ENCODE data around the gene RIN2.
"Not testable (repeated sequence)": the region's sequence is repeated elsewhere in the genome, so short reads cannot be mapped to it uniquely, and the experiment has no call there.

Gene RIN2

DNA sequence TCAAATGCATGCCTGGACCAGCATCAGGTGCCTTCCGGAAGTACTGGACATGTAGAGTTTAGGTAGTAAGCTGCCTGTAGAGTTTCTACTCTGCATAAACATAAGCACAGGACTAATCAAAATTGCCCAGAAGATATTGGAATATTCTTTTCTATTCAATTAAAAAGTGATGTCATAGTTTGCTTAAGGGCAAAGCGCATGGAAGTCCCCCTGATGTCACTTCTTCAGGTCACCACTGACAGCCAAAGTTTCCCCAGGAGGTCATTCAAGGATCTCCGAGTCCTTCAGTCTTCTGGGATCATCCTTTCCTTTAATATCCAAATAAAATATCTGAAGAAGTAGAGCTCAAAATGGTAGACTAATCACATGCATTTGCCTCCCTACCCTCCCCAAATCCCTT, 17.5 kb upstream of the RIN2 start:
- DNase-seq (ENCODE audit: low spot score): no peak

GRCh38 chr20:19741924-19742323, 16.1 kb upstream of the RIN2 start:
- DNase-seq (ENCODE audit: low spot score): peak; percentile 46

DNA sequence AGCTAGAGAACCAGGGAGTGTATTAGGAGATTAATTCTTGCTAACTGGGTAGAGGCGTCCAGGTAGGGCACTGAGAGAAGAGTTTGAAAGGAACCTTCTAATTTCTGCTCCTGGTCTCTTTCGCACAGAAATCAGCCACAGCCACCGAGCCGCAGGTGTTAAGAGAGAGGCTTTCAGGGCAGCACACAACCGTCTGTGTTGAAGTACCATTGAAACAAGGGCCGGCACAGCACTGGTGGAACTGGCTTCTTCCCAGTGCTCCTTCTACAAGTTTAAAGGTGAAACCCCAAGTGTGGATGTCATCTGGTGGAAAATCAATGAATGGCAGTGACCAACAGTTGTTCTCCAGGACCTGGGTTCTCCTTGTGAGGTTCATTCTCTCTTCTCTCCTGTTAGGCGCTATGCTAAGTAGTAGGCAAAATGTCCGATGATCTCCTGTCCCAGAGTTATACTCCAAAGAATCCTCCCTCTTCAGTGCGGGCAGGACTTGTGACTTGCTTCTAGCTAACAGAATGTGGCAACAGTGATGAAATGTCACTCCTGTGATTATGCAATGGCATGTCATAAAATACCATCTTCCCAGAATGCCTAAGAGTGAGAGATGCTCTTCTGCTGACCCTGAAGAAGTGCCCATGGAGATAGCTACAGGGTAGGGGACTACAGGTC, 15.0 kb upstream of the RIN2 start:
- no peak for DNase-seq (ENCODE audit: low spot score)

GRCh38 chr20:19743640-19743995, 14.4 kb upstream of the RIN2 start:
- DNase-seq (ENCODE audit: low spot score): no peak

DNA sequence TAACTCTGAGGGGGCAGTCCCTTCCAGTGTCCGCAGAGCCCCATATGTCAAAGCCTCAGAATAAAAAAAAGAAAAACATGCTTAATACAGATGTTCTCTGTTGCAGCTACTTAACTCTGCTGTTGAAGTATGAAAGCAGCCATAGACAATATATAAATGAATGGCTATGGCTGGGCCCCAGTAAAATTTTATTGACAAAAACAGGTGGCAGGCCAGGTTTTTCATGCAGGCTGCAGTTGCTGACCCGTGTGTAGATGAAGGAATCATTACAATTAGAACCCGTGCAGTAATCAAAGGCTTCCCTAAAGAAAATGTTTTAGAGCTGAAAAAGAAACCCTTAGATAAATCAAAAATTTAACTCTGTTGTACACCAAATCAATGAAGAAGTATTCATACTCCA, 13.0 kb upstream of the RIN2 start:
- no peak for DNase-seq (ENCODE audit: low spot score)

DNA sequence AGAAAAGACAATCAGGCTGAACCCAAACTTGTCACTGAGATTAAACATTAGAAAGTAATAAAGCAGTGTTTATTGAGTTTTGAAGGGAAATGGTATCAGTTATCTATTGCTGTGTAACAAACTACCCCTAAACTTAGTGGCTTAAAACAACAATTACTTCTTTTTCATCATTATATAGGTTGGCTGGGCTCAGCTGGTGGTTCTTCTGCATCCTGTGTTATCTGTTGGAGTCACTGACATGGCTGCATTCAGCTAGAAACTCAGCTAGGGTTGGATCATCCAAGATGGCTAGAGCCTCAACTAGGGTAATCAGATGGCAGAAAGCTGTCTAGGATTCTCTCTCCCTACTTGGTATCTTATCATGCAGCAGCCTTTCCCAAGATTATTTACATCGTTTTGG, 12.5 kb upstream of the RIN2 start:
- DNase-seq (ENCODE audit: low spot score): no peak

- no peak for DNase-seq (ENCODE audit: low spot score)
These were observed 11.7 kb upstream of the RIN2 start for GRCh38 chr20:19746396-19746795.

- DNase-seq (ENCODE audit: low spot score): no peak
These were observed 10.2 kb upstream of the RIN2 start for GRCh38 chr20:19747903-19748302.

DNA sequence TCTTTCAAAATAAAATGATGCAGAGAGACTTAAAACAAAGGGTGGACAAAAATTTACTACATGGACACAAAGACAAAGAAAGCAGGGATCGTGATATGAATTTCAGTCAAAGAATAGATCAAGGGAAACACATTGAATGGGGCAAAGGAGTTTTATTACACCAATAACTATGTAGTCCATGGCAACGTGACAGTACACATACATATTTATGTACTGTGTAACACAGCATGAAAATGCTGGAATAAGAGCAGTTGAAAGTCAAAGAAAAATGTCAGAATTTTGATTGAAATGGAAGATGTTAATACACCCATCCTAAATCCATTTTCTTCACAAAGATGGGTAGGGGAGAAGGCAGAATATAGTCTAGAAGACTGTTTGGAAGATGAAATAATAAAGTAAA, 9.4 kb upstream of the RIN2 start:
- no peak for DNase-seq (ENCODE audit: low spot score)

- DNase-seq (ENCODE audit: low spot score): no peak
These were observed 8.4 kb upstream of the RIN2 start for GRCh38 chr20:19749618-19750071.

- no peak for DNase-seq (ENCODE audit: low spot score)
These were observed 7.9 kb upstream of the RIN2 start for GRCh38 chr20:19750101-19750606.

- no peak for DNase-seq (ENCODE audit: low spot score)
These were observed 7.0 kb upstream of the RIN2 start for GRCh38 chr20:19750907-19751636.

DNA sequence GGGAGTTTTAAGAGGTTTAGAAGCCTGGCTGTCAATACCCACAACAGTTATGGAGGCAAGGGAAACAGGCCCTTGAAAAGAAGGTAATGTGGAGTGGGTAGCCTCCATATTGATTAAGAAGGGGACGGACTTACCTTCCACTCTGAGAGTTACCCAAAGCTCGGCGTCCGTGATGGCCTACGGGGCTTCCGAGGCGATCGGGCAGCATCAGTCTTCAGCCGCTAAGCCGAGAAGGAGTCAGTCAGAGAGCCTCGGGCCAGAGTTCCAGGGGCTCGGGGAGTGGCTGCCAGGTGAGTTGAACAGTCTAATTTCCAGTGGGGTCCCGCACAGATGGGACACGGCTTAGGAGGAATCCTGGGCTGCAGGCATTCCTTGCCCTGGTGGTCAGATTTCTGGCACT, 3.9 kb upstream of the RIN2 start:
- DNase-seq (ENCODE audit: low spot score): not testable (repeated sequence)

DNA sequence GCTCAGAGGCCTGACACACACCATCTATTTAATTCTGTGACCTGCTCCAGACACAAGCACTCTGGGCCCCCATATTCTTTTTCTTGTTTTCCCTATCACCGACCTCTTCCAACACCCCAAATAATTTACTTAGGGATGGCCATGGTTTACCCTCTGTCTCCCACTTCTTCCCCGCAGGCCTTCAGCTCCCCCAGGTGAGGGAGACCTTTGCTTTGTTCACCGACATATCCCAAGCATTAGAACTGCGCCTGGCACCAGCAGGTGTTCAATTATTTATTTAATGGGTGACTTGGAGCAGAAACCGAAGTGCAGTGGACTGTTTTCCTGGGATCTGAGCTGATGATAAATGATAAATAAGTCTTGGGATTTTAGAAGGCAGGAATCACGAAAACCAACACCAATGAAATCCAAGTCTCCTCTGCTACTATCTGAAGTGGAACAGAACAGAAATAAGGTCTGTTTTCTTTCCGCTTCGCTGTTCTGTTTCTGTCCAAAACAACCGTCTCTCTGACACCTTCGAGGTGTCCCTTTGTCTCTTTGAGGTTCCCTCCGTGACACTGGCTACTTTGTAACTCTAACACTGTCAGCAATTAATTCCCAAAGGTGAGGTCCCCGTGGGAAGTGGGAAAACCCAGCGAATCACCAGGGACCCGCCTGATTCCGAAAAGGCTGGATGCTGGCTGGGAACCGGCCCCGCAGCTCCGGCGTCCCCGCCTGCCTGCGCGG, 1.1 kb upstream of the RIN2 start:
- no peak for DNase-seq (ENCODE audit: low spot score)

GRCh38 chr20:19757487-19758132, 448 bp upstream of the RIN2 start:
- peak; percentile 97 for DNase-seq (ENCODE audit: low spot score)

DNA sequence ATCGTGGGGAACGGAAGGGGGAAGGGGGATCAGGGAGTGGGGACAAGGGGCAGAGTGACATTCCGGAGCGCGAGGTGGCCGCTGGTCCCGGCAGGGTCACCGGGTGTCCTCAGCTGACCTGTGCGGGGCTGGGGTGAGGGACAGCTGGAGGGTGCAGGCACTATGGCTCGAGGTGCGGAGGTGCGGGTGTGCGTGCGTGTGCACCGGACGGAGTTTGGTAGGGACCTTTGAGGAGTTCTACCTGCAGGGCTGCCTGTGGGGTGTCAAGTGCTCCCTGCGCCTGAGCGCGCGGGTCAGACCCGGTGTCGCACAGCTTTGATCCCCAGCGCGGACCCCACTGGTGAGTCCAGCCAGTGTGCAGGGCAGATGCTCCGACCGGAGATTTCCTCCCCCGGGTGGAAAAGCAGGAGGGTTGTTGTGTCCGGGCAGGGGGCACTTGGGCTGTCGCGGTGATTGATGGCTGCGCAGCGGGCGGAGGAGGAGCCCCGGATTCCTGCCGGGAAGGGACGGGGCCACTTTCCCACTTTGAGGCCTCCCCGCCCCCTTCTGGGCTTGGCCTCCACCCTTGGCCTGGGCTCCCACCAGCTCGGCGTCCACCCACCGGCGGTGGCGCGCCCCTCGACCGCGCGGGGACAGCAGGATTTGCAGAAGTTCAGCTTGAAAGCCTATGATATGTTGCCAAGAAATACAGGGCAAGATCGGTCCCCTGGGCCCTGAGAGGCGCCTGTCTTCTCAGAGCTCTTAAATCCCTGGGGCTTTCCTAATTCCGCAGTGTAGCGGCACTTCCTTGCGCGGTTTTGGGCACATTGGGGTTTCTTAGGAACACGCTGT, 658 bp downstream of the RIN2 start:
- peak; percentile 45 for DNase-seq (ENCODE audit: low spot score)

DNA sequence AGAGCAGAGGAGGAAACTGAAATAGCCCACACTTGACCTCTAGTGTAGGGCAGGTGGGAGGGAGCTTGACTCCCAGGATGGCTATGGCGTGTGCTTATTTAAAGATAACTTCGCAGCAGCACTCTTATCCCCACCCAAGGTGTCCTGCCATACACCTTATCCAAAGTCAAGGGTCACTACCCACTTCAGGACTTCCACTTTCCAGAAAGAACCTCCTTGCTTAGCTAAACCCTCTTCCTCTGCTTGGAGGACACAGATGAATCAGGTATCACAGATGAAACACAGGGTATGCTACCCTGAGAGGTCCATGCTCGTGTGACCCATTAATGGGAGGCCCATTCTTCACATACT, 2.3 kb downstream of the RIN2 start:
- no peak for DNase-seq (ENCODE audit: low spot score)

GRCh38 chr20:19761326-19761725, 3.3 kb downstream of the RIN2 start:
- no peak for DNase-seq (ENCODE audit: low spot score)

- DNase-seq (ENCODE audit: low spot score): no peak
These were observed 3.8 kb downstream of the RIN2 start for GRCh38 chr20:19761841-19762240.

DNA sequence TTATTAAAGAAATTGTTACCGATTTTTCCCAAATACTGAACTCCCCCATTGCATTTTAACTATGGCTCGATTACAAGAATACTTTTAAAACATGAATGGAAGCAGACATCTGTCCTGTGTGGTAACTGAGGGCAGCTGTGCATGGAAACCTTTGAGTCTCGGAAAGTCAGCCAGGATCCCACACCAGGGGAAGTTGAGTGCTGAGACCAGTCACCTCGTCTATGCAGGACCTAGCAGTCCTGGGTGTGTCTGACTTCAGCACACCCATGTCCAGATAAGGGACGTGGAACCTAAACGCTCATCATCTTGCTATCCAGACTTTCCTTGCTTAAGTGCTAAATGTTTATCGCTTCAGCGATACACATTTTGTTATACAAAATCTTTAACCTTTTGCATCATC, 6.1 kb downstream of the RIN2 start:
- DNase-seq (ENCODE audit: low spot score): no peak

GRCh38 chr20:19765266-19765665, 7.2 kb downstream of the RIN2 start:
- DNase-seq (ENCODE audit: low spot score): no peak

DNA sequence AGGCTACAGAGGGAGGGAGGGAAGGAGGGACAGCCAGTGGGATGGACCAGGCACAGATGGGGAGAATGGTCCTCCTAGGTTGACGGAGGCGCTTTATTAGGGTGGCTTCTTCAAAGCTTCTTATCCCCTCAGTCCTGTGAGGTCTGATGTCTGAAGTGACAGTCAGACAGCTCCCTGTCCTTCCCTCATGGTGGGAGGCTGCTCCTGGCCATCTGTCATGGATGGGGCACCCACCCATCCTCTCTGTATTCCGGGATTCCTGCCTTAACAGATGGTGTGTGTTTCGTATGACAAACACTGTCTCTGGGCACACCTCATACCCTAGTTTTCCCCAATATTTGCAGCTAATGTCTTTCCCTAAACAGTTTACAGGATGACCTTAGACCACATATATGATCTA, 7.9 kb downstream of the RIN2 start:
- DNase-seq (ENCODE audit: low spot score): no peak
